HL-60 (cell line): ENCODE results near the gene UMPS.

ENCODE experiments used
- DNase-seq, 2 experiments: peaks; one replicate each; pipeline ENCODE4 v3.0.0-alpha.2; 2010 to 2020; ENCODE audit warnings: low read depth in 1 of 2, low spot score in 1 of 2
- H3K27ac ChIP-seq: fragments of 250-450 bp; sonication (Bioruptor Pico); replicated peaks from 2 replicates; pipeline ENCODE4 v1.5.1; 2020; ENCODE audit warnings: mild to moderate bottlenecking, moderate library complexity
- H3K27me3 ChIP-seq: fragments of 250-450 bp; sonication (Bioruptor Pico); 2 replicates; pipeline ENCODE4 v1.5.1; 2021; ENCODE audit warnings: mild to moderate bottlenecking, moderate library complexity; ENCODE audit not compliant: insufficient read depth, poor library complexity, severe bottlenecking
- H3K4me3 ChIP-seq: replicated peaks from 2 replicates; pipeline ENCODE4 v1.5.1; 2011; ENCODE audit warnings: mild to moderate bottlenecking, control low read depth, low read length; ENCODE audit not compliant: insufficient read depth
- GABPA ChIP-seq: IDR thresholded peaks from 2 replicates; pipeline ENCODE4 v1.6.1; 2012; ENCODE audit warnings: low read depth
- POLR2AphosphoS5 ChIP-seq: IDR thresholded peaks from 2 replicates; pipeline ENCODE4 v1.6.1; 2012; ENCODE audit warnings: low read depth
- SPI1 ChIP-seq: IDR thresholded peaks from 2 replicates; pipeline ENCODE4 v1.6.1; 2012; ENCODE audit warnings: low read depth, mild to moderate bottlenecking, borderline replicate concordance
- TF ChIP-seq, protein P1 (sequence below): IDR thresholded peaks from one replicate; pipeline ENCODE4 v1.5.1; 2011; ENCODE audit warnings: low read length, control low read depth, inconsistent platforms; ENCODE audit not compliant: insufficient read depth
- TF ChIP-seq, protein P2 (sequence below): IDR thresholded peaks from 2 replicates; pipeline ENCODE4 v1.6.1; 2012; ENCODE audit warnings: low read depth; ENCODE audit not compliant: insufficient replicate concordance

The UMPS gene

GRCh38 chr3:124784686-124785382 is 54.6 kb downstream of the UMPS start:
- no peaks in the 10 kb centered on the region for H3K27me3 ChIP-seq
- DNase-seq: no peak
- H3K27ac ChIP-seq: no peak overlapping the region
- no peak overlapping the region for H3K4me3 ChIP-seq
- TF ChIP-seq, protein P1, sequence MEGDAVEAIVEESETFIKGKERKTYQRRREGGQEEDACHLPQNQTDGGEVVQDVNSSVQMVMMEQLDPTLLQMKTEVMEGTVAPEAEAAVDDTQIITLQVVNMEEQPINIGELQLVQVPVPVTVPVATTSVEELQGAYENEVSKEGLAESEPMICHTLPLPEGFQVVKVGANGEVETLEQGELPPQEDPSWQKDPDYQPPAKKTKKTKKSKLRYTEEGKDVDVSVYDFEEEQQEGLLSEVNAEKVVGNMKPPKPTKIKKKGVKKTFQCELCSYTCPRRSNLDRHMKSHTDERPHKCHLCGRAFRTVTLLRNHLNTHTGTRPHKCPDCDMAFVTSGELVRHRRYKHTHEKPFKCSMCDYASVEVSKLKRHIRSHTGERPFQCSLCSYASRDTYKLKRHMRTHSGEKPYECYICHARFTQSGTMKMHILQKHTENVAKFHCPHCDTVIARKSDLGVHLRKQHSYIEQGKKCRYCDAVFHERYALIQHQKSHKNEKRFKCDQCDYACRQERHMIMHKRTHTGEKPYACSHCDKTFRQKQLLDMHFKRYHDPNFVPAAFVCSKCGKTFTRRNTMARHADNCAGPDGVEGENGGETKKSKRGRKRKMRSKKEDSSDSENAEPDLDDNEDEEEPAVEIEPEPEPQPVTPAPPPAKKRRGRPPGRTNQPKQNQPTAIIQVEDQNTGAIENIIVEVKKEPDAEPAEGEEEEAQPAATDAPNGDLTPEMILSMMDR: no peak
- no peak for TF ChIP-seq POLR2AphosphoS5
- no peak for TF ChIP-seq SPI1
- TF ChIP-seq, protein P2, sequence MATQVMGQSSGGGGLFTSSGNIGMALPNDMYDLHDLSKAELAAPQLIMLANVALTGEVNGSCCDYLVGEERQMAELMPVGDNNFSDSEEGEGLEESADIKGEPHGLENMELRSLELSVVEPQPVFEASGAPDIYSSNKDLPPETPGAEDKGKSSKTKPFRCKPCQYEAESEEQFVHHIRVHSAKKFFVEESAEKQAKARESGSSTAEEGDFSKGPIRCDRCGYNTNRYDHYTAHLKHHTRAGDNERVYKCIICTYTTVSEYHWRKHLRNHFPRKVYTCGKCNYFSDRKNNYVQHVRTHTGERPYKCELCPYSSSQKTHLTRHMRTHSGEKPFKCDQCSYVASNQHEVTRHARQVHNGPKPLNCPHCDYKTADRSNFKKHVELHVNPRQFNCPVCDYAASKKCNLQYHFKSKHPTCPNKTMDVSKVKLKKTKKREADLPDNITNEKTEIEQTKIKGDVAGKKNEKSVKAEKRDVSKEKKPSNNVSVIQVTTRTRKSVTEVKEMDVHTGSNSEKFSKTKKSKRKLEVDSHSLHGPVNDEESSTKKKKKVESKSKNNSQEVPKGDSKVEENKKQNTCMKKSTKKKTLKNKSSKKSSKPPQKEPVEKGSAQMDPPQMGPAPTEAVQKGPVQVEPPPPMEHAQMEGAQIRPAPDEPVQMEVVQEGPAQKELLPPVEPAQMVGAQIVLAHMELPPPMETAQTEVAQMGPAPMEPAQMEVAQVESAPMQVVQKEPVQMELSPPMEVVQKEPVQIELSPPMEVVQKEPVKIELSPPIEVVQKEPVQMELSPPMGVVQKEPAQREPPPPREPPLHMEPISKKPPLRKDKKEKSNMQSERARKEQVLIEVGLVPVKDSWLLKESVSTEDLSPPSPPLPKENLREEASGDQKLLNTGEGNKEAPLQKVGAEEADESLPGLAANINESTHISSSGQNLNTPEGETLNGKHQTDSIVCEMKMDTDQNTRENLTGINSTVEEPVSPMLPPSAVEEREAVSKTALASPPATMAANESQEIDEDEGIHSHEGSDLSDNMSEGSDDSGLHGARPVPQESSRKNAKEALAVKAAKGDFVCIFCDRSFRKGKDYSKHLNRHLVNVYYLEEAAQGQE: no peak
- TF ChIP-seq GABPA: no peak

GRCh38 chr3:124785973-124786372 is 55.7 kb downstream of the UMPS start:
- TF ChIP-seq GABPA (no peak), POLR2AphosphoS5 (no peak), SPI1 (no peak)
- TF ChIP-seq, protein P2: no peak
- TF ChIP-seq, protein P1: no peak
- no peaks in the 10 kb centered on the region for H3K27me3 ChIP-seq
- no peak for DNase-seq
- H3K27ac ChIP-seq: no peak overlapping the region
- H3K4me3 ChIP-seq: no peak overlapping the region

DNA sequence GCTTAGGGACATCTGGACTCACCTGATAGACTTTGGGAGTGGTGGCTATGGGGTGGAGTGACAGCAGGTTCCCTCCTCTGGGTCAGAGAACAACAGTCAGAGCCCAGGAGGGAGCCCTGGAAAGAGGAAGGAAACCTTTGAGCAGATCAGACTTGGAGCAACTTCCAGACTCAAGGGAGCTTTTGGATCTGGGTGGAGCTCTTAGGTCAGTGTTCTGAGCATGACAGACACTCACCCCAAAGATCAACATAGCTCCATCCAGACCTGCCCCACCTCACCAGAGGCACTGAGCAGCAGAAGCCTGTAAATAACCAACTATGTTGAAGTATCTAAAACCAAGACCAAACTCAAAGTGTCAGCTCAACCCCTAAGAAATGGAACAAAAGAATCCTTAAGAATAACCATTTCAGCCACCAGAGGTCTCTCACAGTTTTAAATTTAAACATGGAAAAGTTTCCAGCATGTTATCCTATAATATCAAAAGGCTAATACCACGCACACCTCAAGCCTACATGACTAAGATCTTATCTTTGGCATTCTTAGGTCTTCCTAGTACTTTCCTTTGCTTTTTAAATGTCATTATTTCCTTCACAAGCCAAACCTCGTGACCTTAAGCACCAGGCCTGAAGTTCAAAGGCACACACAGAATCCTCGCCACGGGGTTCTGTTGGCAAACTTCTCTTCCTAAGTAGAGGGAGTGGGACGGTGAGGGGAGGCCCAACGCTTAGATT is 56.4 kb downstream of the UMPS start:
- Histone ChIP-seq H3K27me3 (no peaks in the 10 kb centered on the region), H3K27ac (no peak overlapping the region), H3K4me3 (no peak overlapping the region)
- no peak for DNase-seq
- TF ChIP-seq SPI1: no peak
- TF ChIP-seq GABPA: no peak
- TF ChIP-seq, protein P1: no peak
- TF ChIP-seq POLR2AphosphoS5: no peak
- TF ChIP-seq, protein P2: no peak
